Measurements from ENCODE around the gene ORM2.

The ORM2 gene

GRCh38 chr9:114296338-114296737, 33.3 kb upstream of the ORM2 start:
- no peak for DNase-seq

GRCh38 chr9:114299286-114300152, 30.1 kb upstream of the ORM2 start:
- DNase-seq, result no peak

GRCh38 chr9:114300153-114300845, 29.4 kb upstream of the ORM2 start:
- no peak for DNase-seq

GRCh38 chr9:114300846-114301797, 28.5 kb upstream of the ORM2 start:
- DNase-seq, result no peak

GRCh38 chr9:114301798-114302565, 27.7 kb upstream of the ORM2 start:
- DNase-seq, result no peak

GRCh38 chr9:114302727-114303126, 26.9 kb upstream of the ORM2 start:
- DNase-seq, result no peak

- DNase-seq, result no peak
Measured at GRCh38 chr9:114303571-114303970, 26.1 kb upstream of the ORM2 start.

- no peak for DNase-seq
Measured at GRCh38 chr9:114303977-114304376, 25.7 kb upstream of the ORM2 start.

GRCh38 chr9:114304416-114305188, 25.1 kb upstream of the ORM2 start:
- no peak for DNase-seq

- DNase-seq, result no peak
Measured at GRCh38 chr9:114307899-114308267, 21.8 kb upstream of the ORM2 start.

- no peak for DNase-seq
Measured at GRCh38 chr9:114308361-114308950, 21.2 kb upstream of the ORM2 start.

- no peak for DNase-seq
Measured at GRCh38 chr9:114309096-114309495, 20.6 kb upstream of the ORM2 start.

GRCh38 chr9:114310471-114311450, 18.9 kb upstream of the ORM2 start:
- DNase-seq, result no peak

GRCh38 chr9:114311571-114312512, 17.8 kb upstream of the ORM2 start:
- no peak for DNase-seq

- no peak for DNase-seq
Measured at GRCh38 chr9:114312513-114312875, 17.2 kb upstream of the ORM2 start.

GRCh38 chr9:114313186-114313585, 16.5 kb upstream of the ORM2 start:
- no peak for DNase-seq

- no peak for DNase-seq
Measured at GRCh38 chr9:114314256-114314867, 15.3 kb upstream of the ORM2 start.
